Occipital lobe (tissue), 2 donors: ENCODE measurements around the gene DGCR6. TPM values are rescaled to one million over a fixed set of nuclear protein-coding genes. Genes with fewer than 3 reads are reported as not detected.
"Not testable (repeated sequence)": the region's sequence is repeated elsewhere in the genome, so short reads cannot be mapped to it uniquely, and the experiment has no call there.

Source experiments
- DNase-seq: peaks from one replicate; lab custom pipeline; 2025; lab: John Stamatoyannopoulos, UW
- total RNA-seq: library from RNA; depleted of rRNA; stranded (reverse); fragments of >200 nt; gene quantifications from one replicate; pipeline ENCODE4 v1.2.3, GENCODE V29; 2014

DGCR6 gene
- total RNA-seq, 1 donor from 2014 or later = 12.3 TPM

GRCh38 chr22:18960166-18960820 is 54.2 kb downstream of the DGCR6 start:
- DNase-seq = not testable (repeated sequence)

- not testable (repeated sequence) for DNase-seq
These were observed 55.1 kb downstream of the DGCR6 start for GRCh38 chr22:18961201-18961600.

Other genes with a start within 250 kb of the DGCR6 start
- 0.94 TPM for gene PRODH, start 30.0 kb downstream of the DGCR6 start, total RNA-seq
- gene DGCR2, start 216.1 kb downstream of the DGCR6 start, total RNA-seq = 68.0 TPM
- gene TSSK2, start 225.0 kb downstream of the DGCR6 start, total RNA-seq = not detected
- 9.7 TPM for gene ESS2, start 238.3 kb downstream of the DGCR6 start, total RNA-seq
- not detected for gene GSC2, start 244.0 kb downstream of the DGCR6 start, total RNA-seq